ENCODE measurements around the gene ARHGAP18. TPM values are rescaled to one million over a fixed set of nuclear protein-coding genes. Genes with fewer than 3 reads are reported as not detected.

ARHGAP18 gene
- total and polyA plus RNA-seq, 3 experiments from 2014 or later: 5.8 to 7.2 (median 6.5) TPM

DNA sequence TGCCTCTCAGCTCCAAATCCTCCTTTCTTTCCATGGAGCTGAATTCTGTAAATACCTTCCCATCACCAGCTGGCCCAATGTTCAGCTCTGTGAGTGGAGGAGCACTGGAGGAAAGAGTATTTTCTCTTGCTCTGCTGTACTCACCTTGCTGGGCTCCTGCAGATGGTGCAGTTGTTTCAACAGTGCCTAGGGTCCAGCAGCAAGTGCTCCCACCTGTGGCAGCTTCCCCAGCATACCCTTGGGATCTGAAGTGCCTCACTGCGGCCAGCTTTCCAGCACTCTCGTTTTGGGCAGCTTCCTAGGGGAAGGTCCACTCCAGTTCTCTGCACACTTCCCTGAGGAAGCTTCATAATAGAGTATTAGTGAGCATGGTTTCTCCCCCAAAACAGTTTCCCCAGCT, 170.9 kb downstream of the ARHGAP18 start:
- ChIA-PET CTCF (no interaction called here), POLR2A (no interaction called here)
- Mint-ChIP-seq H3K27ac (no peak overlapping the region), H3K36me3 (peaks cover 0 to 5% (median 0%) of the 10 kb centered on the region in 3 donors), H3K9me3 (peaks cover 0 to 2% (median 0%) of the 10 kb centered on the region in 5 donors), H3K27me3 (no peaks in the 10 kb centered on the region), H3K4me3 (no peak overlapping the region), H3K4me1 (no peaks in the 10 kb centered on the region)
- Histone ChIP-seq H3K36me3 (ENCODE audit: insufficient read depth, low read length) (no peaks in the 10 kb centered on the region), H3K27me3 (ENCODE audit: insufficient read depth, low read length, poor library complexity, severe bottlenecking) (no peaks in the 10 kb centered on the region), H3K4me1 (ENCODE audit: insufficient read depth, low read length) (no peaks in the 10 kb centered on the region), H3K9me3 (ENCODE audit: low read length) (no peaks in the 10 kb centered on the region), H3K4me3 (ENCODE audit: low read length) (no peak overlapping the region), H3K27ac (ENCODE audit: low read depth, low read length) (no peak overlapping the region)
- DNase-seq: no peak

DNA sequence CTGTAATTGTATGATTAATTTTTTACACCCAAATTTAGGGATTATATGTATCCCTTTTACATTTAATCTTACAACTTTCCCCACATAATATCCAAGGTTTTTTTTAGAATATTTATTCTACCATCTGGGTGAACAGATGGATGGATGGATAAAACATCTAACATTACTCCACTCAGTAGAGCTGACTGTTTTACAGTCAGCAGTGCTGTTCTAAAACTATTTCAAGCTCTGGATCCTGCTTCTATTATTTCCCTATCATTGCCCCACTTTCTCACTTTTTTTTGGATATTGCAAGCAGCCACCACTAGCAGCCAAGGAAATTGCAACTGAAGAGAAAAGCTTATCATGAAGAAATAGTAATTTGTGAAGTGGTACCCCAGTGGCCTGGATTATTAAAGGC, 173.7 kb downstream of the ARHGAP18 start:
- no peaks in the 10 kb centered on the region for H3K36me3 ChIP-seq (ENCODE audit: insufficient read depth, low read length)
- CTCF ChIA-PET: no interaction called here
- no peaks in the 10 kb centered on the region for H3K9me3 ChIP-seq (ENCODE audit: low read length)
- no peaks in the 10 kb centered on the region for H3K4me1 ChIP-seq (ENCODE audit: insufficient read depth, low read length)
- peaks cover 0 to 10% (median 2%) of the 10 kb centered on the region in 3 donors for H3K36me3 Mint-ChIP-seq
- H3K4me1 Mint-ChIP-seq: no peaks in the 10 kb centered on the region
- no peaks in the 10 kb centered on the region for H3K27me3 Mint-ChIP-seq
- peaks cover 0 to 4% (median 0%) of the 10 kb centered on the region in 5 donors for H3K9me3 Mint-ChIP-seq
- no peak overlapping the region for H3K27ac Mint-ChIP-seq
- H3K27ac ChIP-seq (ENCODE audit: low read depth, low read length): no peak overlapping the region
- H3K4me3 Mint-ChIP-seq: no peak overlapping the region
- H3K27me3 ChIP-seq (ENCODE audit: insufficient read depth, low read length, poor library complexity, severe bottlenecking): no peaks in the 10 kb centered on the region
- DNase-seq: no peak
- POLR2A ChIA-PET: no interaction called here
- no peak overlapping the region for H3K4me3 ChIP-seq (ENCODE audit: low read length)

DNA sequence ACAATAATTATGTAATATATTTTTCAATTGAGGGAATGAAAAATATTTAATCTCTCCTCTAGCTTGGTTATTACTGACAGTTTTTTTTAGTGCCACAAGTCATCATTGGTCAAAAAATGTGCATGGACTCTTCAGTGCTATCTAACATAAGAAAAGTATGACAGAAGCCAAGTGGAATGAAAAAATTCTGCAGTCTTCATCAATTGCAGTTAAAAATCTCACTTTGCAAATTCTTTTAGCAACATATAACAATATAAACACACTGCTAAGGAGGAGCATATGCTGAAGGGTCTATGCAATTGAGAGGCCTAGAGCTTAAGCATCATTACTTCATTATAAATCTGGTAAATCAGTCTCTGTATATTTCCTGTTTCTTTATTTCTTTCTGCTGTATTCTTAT, 175.1 kb downstream of the ARHGAP18 start:
- H3K4me3 Mint-ChIP-seq: no peak overlapping the region
- CTCF ChIA-PET: no interaction called here
- Histone ChIP-seq H3K9me3 (ENCODE audit: low read length) (no peaks in the 10 kb centered on the region), H3K4me1 (ENCODE audit: insufficient read depth, low read length) (no peaks in the 10 kb centered on the region), H3K36me3 (ENCODE audit: insufficient read depth, low read length) (no peaks in the 10 kb centered on the region), H3K27me3 (ENCODE audit: insufficient read depth, low read length, poor library complexity, severe bottlenecking) (no peaks in the 10 kb centered on the region), H3K27ac (ENCODE audit: low read depth, low read length) (no peak overlapping the region), H3K4me3 (ENCODE audit: low read length) (no peak overlapping the region)
- no peaks in the 10 kb centered on the region for H3K4me1 Mint-ChIP-seq
- H3K27me3 Mint-ChIP-seq: no peaks in the 10 kb centered on the region
- peaks cover 0 to 4% (median 0%) of the 10 kb centered on the region in 5 donors for H3K9me3 Mint-ChIP-seq
- peaks cover 0 to 10% (median 2%) of the 10 kb centered on the region in 3 donors for H3K36me3 Mint-ChIP-seq
- H3K27ac Mint-ChIP-seq: no peak overlapping the region
- no peak for DNase-seq
- POLR2A ChIA-PET: no interaction called here

Other genes with a start within 250 kb of the ARHGAP18 start
- under 1 TPM in 1 of 2 experiments, not detected in 1; 0.44 TPM for gene TMEM244, start 151.1 kb upstream of the ARHGAP18 start, total RNA-seq
- gene TMEM244, start 151.1 kb upstream of the ARHGAP18 start, polyA plus RNA-seq: 3.2 TPM

All from CD8-positive, alpha-beta memory T cell (primary cell).